Panc1 (cell line): ENCODE data around the gene M6PR.

ENCODE experiments used
- POLR2AphosphoS5 ChIP-seq: IDR thresholded peaks from 2 replicates; pipeline ENCODE4 v1.6.1; 2012; ENCODE audit warnings: mild to moderate bottlenecking, low read depth, low read length, moderate library complexity
- SIN3A ChIP-seq: IDR thresholded peaks from 2 replicates; pipeline ENCODE4 v1.6.1; 2012; ENCODE audit warnings: low read depth, mild to moderate bottlenecking, low read length, moderate library complexity, borderline replicate concordance; ENCODE audit not compliant: insufficient read depth
- TCF7L2 ChIP-seq: IDR thresholded peaks from 2 replicates; pipeline ENCODE4 v1.6.1; 2011; ENCODE audit warnings: mild to moderate bottlenecking, low read depth, low read length, inconsistent platforms
- TF ChIP-seq, protein P1 (sequence below): fragments of 450-650 bp; IDR thresholded peaks from 2 replicates; pipeline ENCODE4 v1.5.1; 2017; ENCODE audit warnings: mild to moderate bottlenecking
- TF ChIP-seq, protein P2 (sequence below), 2 experiments: IDR thresholded peaks; 2 replicates each; pipeline ENCODE4 v1.6.1; 2011 to 2012; ENCODE audit warnings: low read depth in 2 of 2, control low read depth in 1 of 2, low read length in 1 of 2, mild to moderate bottlenecking in 1 of 2, moderate library complexity in 1 of 2; ENCODE audit not compliant: insufficient read depth in 1 of 2

DNA sequence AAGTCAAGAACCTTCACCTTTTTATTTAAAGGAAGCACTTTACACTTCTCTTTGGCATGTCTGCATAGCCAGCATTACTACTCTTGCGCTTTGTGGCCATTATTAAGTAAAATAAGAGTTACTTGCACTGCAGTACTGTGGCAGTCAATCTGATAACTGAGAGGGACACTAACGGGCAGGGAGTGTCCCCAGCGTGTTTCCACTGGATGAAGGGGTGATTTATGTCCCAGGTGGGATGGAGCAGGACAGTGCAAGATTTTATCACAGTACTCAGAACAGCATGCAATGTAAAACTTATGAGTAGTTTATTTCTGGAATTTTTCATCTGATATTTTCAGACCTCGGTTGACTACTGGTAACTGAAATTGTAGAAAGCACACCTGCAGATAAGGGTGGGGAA is 8.1 kb upstream of the M6PR start:
- TF ChIP-seq POLR2AphosphoS5 (no peak), TCF7L2 (no peak), SIN3A (no peak)
- TF ChIP-seq, protein P1, sequence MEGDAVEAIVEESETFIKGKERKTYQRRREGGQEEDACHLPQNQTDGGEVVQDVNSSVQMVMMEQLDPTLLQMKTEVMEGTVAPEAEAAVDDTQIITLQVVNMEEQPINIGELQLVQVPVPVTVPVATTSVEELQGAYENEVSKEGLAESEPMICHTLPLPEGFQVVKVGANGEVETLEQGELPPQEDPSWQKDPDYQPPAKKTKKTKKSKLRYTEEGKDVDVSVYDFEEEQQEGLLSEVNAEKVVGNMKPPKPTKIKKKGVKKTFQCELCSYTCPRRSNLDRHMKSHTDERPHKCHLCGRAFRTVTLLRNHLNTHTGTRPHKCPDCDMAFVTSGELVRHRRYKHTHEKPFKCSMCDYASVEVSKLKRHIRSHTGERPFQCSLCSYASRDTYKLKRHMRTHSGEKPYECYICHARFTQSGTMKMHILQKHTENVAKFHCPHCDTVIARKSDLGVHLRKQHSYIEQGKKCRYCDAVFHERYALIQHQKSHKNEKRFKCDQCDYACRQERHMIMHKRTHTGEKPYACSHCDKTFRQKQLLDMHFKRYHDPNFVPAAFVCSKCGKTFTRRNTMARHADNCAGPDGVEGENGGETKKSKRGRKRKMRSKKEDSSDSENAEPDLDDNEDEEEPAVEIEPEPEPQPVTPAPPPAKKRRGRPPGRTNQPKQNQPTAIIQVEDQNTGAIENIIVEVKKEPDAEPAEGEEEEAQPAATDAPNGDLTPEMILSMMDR = no peak
- TF ChIP-seq, protein P2, sequence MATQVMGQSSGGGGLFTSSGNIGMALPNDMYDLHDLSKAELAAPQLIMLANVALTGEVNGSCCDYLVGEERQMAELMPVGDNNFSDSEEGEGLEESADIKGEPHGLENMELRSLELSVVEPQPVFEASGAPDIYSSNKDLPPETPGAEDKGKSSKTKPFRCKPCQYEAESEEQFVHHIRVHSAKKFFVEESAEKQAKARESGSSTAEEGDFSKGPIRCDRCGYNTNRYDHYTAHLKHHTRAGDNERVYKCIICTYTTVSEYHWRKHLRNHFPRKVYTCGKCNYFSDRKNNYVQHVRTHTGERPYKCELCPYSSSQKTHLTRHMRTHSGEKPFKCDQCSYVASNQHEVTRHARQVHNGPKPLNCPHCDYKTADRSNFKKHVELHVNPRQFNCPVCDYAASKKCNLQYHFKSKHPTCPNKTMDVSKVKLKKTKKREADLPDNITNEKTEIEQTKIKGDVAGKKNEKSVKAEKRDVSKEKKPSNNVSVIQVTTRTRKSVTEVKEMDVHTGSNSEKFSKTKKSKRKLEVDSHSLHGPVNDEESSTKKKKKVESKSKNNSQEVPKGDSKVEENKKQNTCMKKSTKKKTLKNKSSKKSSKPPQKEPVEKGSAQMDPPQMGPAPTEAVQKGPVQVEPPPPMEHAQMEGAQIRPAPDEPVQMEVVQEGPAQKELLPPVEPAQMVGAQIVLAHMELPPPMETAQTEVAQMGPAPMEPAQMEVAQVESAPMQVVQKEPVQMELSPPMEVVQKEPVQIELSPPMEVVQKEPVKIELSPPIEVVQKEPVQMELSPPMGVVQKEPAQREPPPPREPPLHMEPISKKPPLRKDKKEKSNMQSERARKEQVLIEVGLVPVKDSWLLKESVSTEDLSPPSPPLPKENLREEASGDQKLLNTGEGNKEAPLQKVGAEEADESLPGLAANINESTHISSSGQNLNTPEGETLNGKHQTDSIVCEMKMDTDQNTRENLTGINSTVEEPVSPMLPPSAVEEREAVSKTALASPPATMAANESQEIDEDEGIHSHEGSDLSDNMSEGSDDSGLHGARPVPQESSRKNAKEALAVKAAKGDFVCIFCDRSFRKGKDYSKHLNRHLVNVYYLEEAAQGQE (IDR thresholded peaks at IDR 0.05; ENCODE audit: insufficient read depth in 1 of 2, low read depth in 2 of 2, low read length in 1 of 2) = no peak
